Measurements from ENCODE around the gene SELENOV.

The SELENOV gene

GRCh38 chr19:39524495-39524894, 9.6 kb downstream of the SELENOV start:
- Histone ChIP-seq H3K4me1 (ENCODE audit: control insufficient read depth, insufficient read depth, low read length) (no peaks in the 10 kb centered on the region), H3K9ac (ENCODE audit: low read depth, low read length) (no peak overlapping the region), H3K4me3 (ENCODE audit: low read depth, low read length) (no peak overlapping the region), H3K27me3 (ENCODE audit: control insufficient read depth, insufficient read depth, low read length) (no peaks in the 10 kb centered on the region), H3K36me3 (ENCODE audit: control insufficient read depth, insufficient read depth, low read length) (peaks cover 4% of the 10 kb centered on the region), H3K9me3 (ENCODE audit: control insufficient read depth, insufficient read depth, low read length) (no peaks in the 10 kb centered on the region), H3K27ac (ENCODE audit: low read depth, low read length) (no peak overlapping the region)

- Histone ChIP-seq H3K9ac (ENCODE audit: low read depth, low read length) (no peak overlapping the region), H3K9me3 (ENCODE audit: control insufficient read depth, insufficient read depth, low read length) (no peaks in the 10 kb centered on the region), H3K36me3 (ENCODE audit: control insufficient read depth, insufficient read depth, low read length) (peaks cover 4% of the 10 kb centered on the region), H3K4me3 (ENCODE audit: low read depth, low read length) (no peak overlapping the region), H3K27ac (ENCODE audit: low read depth, low read length) (no peak overlapping the region), H3K4me1 (ENCODE audit: control insufficient read depth, insufficient read depth, low read length) (no peaks in the 10 kb centered on the region), H3K27me3 (ENCODE audit: control insufficient read depth, insufficient read depth, low read length) (no peaks in the 10 kb centered on the region)
Measured at GRCh38 chr19:39525205-39525604, 10.3 kb downstream of the SELENOV start.

- H3K4me3 ChIP-seq (ENCODE audit: low read depth, low read length) = peak overlapping the region; percentile 92
- no peaks in the 10 kb centered on the region for H3K36me3 ChIP-seq (ENCODE audit: control insufficient read depth, insufficient read depth, low read length)
- H3K27me3 ChIP-seq (ENCODE audit: control insufficient read depth, insufficient read depth, low read length) = no peaks in the 10 kb centered on the region
- peak overlapping the region; percentile 70 for H3K9ac ChIP-seq (ENCODE audit: low read depth, low read length)
- no peaks in the 10 kb centered on the region for H3K9me3 ChIP-seq (ENCODE audit: control insufficient read depth, insufficient read depth, low read length)
- peaks cover 4% of the 10 kb centered on the region; the same call in 1 of the 2 replicates for H3K4me1 ChIP-seq (ENCODE audit: control insufficient read depth, insufficient read depth, low read length)
- H3K27ac ChIP-seq (ENCODE audit: low read depth, low read length) = no peak overlapping the region
Measured at GRCh38 chr19:39531834-39532232, 16.9 kb downstream of the SELENOV start.

GRCh38 chr19:39532233-39533002, 17.5 kb downstream of the SELENOV start, which contains the start of gene EID2B:
Gene EID2B, minus strand, starts transcription at chr19:39532852. Its CDS starts 50 bp downstream, at chr19:39532802.
- Histone ChIP-seq H3K36me3 (ENCODE audit: control insufficient read depth, insufficient read depth, low read length) (no peaks in the 10 kb centered on the region), H3K4me1 (ENCODE audit: control insufficient read depth, insufficient read depth, low read length) (peaks cover 4% of the 10 kb centered on the region; the same call in 1 of the 2 replicates), H3K27ac (ENCODE audit: low read depth, low read length) (peak within 1 kb of the TSS; percentile 34), H3K9ac (ENCODE audit: low read depth, low read length) (peak within 1 kb of the TSS; percentile 70), H3K27me3 (ENCODE audit: control insufficient read depth, insufficient read depth, low read length) (no peaks in the 10 kb centered on the region), H3K9me3 (ENCODE audit: control insufficient read depth, insufficient read depth, low read length) (no peaks in the 10 kb centered on the region), H3K4me3 (ENCODE audit: low read depth, low read length) (peak within 1 kb of the TSS; percentile 92)

- H3K4me3 ChIP-seq (ENCODE audit: low read depth, low read length) = no peak overlapping the region
- no peaks in the 10 kb centered on the region for H3K27me3 ChIP-seq (ENCODE audit: control insufficient read depth, insufficient read depth, low read length)
- H3K9me3 ChIP-seq (ENCODE audit: control insufficient read depth, insufficient read depth, low read length) = no peaks in the 10 kb centered on the region
- H3K9ac ChIP-seq (ENCODE audit: low read depth, low read length) = no peak overlapping the region
- peaks cover 4% of the 10 kb centered on the region; the same call in 1 of the 2 replicates for H3K4me1 ChIP-seq (ENCODE audit: control insufficient read depth, insufficient read depth, low read length)
- no peaks in the 10 kb centered on the region for H3K36me3 ChIP-seq (ENCODE audit: control insufficient read depth, insufficient read depth, low read length)
- H3K27ac ChIP-seq (ENCODE audit: low read depth, low read length) = no peak overlapping the region
Measured at GRCh38 chr19:39533003-39533512, 18.1 kb downstream of the SELENOV start.

GRCh38 chr19:39533791-39534190, 18.9 kb downstream of the SELENOV start:
- H3K9ac ChIP-seq (ENCODE audit: low read depth, low read length) = no peak overlapping the region

GRCh38 chr19:39539165-39539517, 24.2 kb downstream of the SELENOV start:
- no peaks in the 10 kb centered on the region for H3K9me3 ChIP-seq (ENCODE audit: control insufficient read depth, insufficient read depth, low read length)
- peak overlapping the region; percentile 83 for H3K27ac ChIP-seq (ENCODE audit: low read depth, low read length)
- no peaks in the 10 kb centered on the region for H3K27me3 ChIP-seq (ENCODE audit: control insufficient read depth, insufficient read depth, low read length)
- H3K9ac ChIP-seq (ENCODE audit: low read depth, low read length) = peak overlapping the region; percentile 85
- H3K36me3 ChIP-seq (ENCODE audit: control insufficient read depth, insufficient read depth, low read length) = no peaks in the 10 kb centered on the region
- peak overlapping the region; percentile 96 for H3K4me3 ChIP-seq (ENCODE audit: low read depth, low read length)
- H3K4me1 ChIP-seq (ENCODE audit: control insufficient read depth, insufficient read depth, low read length) = peaks cover 10% of the 10 kb centered on the region

More at GRCh38 chr19:39533791-39534190, 18.9 kb downstream of the SELENOV start:
- peaks cover 9% of the 10 kb centered on the region for H3K4me1 ChIP-seq (ENCODE audit: control insufficient read depth, insufficient read depth, low read length)
- no peak overlapping the region for H3K27ac ChIP-seq (ENCODE audit: low read depth, low read length)
- no peaks in the 10 kb centered on the region for H3K36me3 ChIP-seq (ENCODE audit: control insufficient read depth, insufficient read depth, low read length)
- no peaks in the 10 kb centered on the region for H3K9me3 ChIP-seq (ENCODE audit: control insufficient read depth, insufficient read depth, low read length)
- H3K4me3 ChIP-seq (ENCODE audit: low read depth, low read length) = no peak overlapping the region
- no peaks in the 10 kb centered on the region for H3K27me3 ChIP-seq (ENCODE audit: control insufficient read depth, insufficient read depth, low read length)

GRCh38 chr19:39539518-39540332, 24.8 kb downstream of the SELENOV start, which contains the start of gene EID2:
Gene EID2, minus strand, starts transcription at chr19:39540161. Its CDS starts 82 bp downstream, at chr19:39540079.
- no peaks in the 10 kb centered on the region for H3K36me3 ChIP-seq (ENCODE audit: control insufficient read depth, insufficient read depth, low read length)
- H3K27me3 ChIP-seq (ENCODE audit: control insufficient read depth, insufficient read depth, low read length) = no peaks in the 10 kb centered on the region
- peak within 1 kb of the TSS; percentile 83 for H3K27ac ChIP-seq (ENCODE audit: low read depth, low read length)
- H3K9ac ChIP-seq (ENCODE audit: low read depth, low read length) = peak within 1 kb of the TSS; percentile 85
- no peaks in the 10 kb centered on the region for H3K9me3 ChIP-seq (ENCODE audit: control insufficient read depth, insufficient read depth, low read length)
- peaks cover 10% of the 10 kb centered on the region for H3K4me1 ChIP-seq (ENCODE audit: control insufficient read depth, insufficient read depth, low read length)
- peak within 1 kb of the TSS; percentile 96 for H3K4me3 ChIP-seq (ENCODE audit: low read depth, low read length)

- H3K27me3 ChIP-seq (ENCODE audit: control insufficient read depth, insufficient read depth, low read length) = no peaks in the 10 kb centered on the region
- peak overlapping the region; percentile 96; the same call in 1 of the 2 replicates for H3K4me3 ChIP-seq (ENCODE audit: low read depth, low read length)
- no peaks in the 10 kb centered on the region for H3K9me3 ChIP-seq (ENCODE audit: control insufficient read depth, insufficient read depth, low read length)
- H3K27ac ChIP-seq (ENCODE audit: low read depth, low read length) = no peak overlapping the region
- peaks cover 10% of the 10 kb centered on the region for H3K4me1 ChIP-seq (ENCODE audit: control insufficient read depth, insufficient read depth, low read length)
- H3K9ac ChIP-seq (ENCODE audit: low read depth, low read length) = no peak overlapping the region
- H3K36me3 ChIP-seq (ENCODE audit: control insufficient read depth, insufficient read depth, low read length) = no peaks in the 10 kb centered on the region
Measured at GRCh38 chr19:39540333-39540673, 25.4 kb downstream of the SELENOV start.

- Histone ChIP-seq H3K27me3 (ENCODE audit: control insufficient read depth, insufficient read depth, low read length) (no peaks in the 10 kb centered on the region), H3K36me3 (ENCODE audit: control insufficient read depth, insufficient read depth, low read length) (no peaks in the 10 kb centered on the region), H3K9me3 (ENCODE audit: control insufficient read depth, insufficient read depth, low read length) (no peaks in the 10 kb centered on the region), H3K4me1 (ENCODE audit: control insufficient read depth, insufficient read depth, low read length) (peaks cover 10% of the 10 kb centered on the region), H3K9ac (ENCODE audit: low read depth, low read length) (no peak overlapping the region), H3K27ac (ENCODE audit: low read depth, low read length) (peak overlapping the region; percentile 16), H3K4me3 (ENCODE audit: low read depth, low read length) (no peak overlapping the region)
Measured at GRCh38 chr19:39542206-39542605, 27.3 kb downstream of the SELENOV start.

- H3K4me1 ChIP-seq (ENCODE audit: control insufficient read depth, insufficient read depth, low read length) = peaks cover 9% of the 10 kb centered on the region
- H3K36me3 ChIP-seq (ENCODE audit: control insufficient read depth, insufficient read depth, low read length) = no peaks in the 10 kb centered on the region
- H3K9me3 ChIP-seq (ENCODE audit: control insufficient read depth, insufficient read depth, low read length) = no peaks in the 10 kb centered on the region
- no peak overlapping the region for H3K27ac ChIP-seq (ENCODE audit: low read depth, low read length)
- no peak overlapping the region for H3K9ac ChIP-seq (ENCODE audit: low read depth, low read length)
- H3K27me3 ChIP-seq (ENCODE audit: control insufficient read depth, insufficient read depth, low read length) = no peaks in the 10 kb centered on the region
- no peak overlapping the region for H3K4me3 ChIP-seq (ENCODE audit: low read depth, low read length)
Measured at GRCh38 chr19:39543477-39543857, 28.5 kb downstream of the SELENOV start.
